Peyer's patch (tissue), 4 donors: Measurements from ENCODE around the gene CHSY3. TPM values are rescaled to one million over a fixed set of nuclear protein-coding genes. Genes with fewer than 3 reads are reported as not detected.

Experiments
- DNase-seq, 3 donors: peaks; one replicate each; pipeline ENCODE4 v3.0.0-alpha.2; 2017 to 2019
- H3K27ac ChIP-seq, 4 donors: fragments of 200-600 bp; sonication (generic); one replicate each; pipeline ENCODE4 v1.5.1; 2016 to 2019
- H3K27me3 ChIP-seq, 2 donors: fragments of 200-600 bp; sonication (generic); one replicate each; pipeline ENCODE4 v1.5.1; 2019
- H3K36me3 ChIP-seq, 3 donors: fragments of 200-600 bp; sonication (generic); one replicate each; pipeline ENCODE4 v1.5.1; 2016 to 2019
- H3K4me1 ChIP-seq, 4 donors: fragments of 200-600 bp; sonication (generic); one replicate each; pipeline ENCODE4 v1.5.1; 2016 to 2019
- H3K4me3 ChIP-seq, 4 donors: fragments of 200-600 bp; sonication (generic); 1 replicate in 3 of 4; 2 replicates in 1 of 4; pipeline ENCODE4 v1.5.1; 2016 to 2019; ENCODE audit warnings: mild to moderate bottlenecking in 1 of 4
- H3K9me3 ChIP-seq, 4 donors: fragments of 200-600 bp; sonication (generic); one replicate each; pipeline ENCODE4 v1.5.1; 2016 to 2019; ENCODE audit warnings: mild to moderate bottlenecking in 1 of 4
- CTCF ChIP-seq, 6 experiments: fragments of 450-650 bp in 4 of 6; fragments of 200-600 bp in 2 of 6; sonication (generic) in 1 of 6; IDR thresholded peaks; one replicate each; pipeline ENCODE4 v1.5.1; 2017 to 2019; ENCODE audit warnings: antibody characterized with exemption in 6 of 6, mild to moderate bottlenecking in 3 of 6, moderate library complexity in 1 of 6
- POLR2A ChIP-seq, 2 donors: fragments of 450-650 bp; IDR thresholded peaks; one replicate each; pipeline ENCODE4 v1.5.1; 2017; ENCODE audit warnings: antibody characterized with exemption in 2 of 2, mild to moderate bottlenecking in 2 of 2, moderate library complexity in 2 of 2
- total RNA-seq, 4 donors: library from RNA; depleted of rRNA; stranded (reverse); fragments of >200 nt; gene quantifications; one replicate each; pipeline ENCODE4 v1.1.0, GENCODE V29; 2016

Gene CHSY3
- total RNA-seq, 4 donors from 2014 or later = 0.35 to 2.5 (median 1.4) TPM

DNA sequence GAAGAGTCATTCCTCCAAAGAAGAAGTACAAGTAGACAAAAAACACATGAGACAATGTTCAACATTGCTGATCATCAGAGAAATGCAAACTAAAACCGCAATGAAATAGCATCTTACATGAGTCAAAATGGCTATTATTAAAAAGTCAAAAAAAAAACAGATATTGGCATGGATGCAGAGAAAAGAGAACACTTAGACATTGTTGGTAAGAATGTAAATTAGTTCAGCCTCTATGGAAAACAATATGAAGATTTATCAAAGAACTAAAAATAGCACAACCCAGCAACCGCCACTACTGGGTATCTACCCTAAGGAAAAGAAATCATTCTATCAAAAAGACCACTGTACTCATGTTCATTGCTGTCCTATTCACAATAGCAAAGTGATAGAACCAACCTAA, 157.5 kb downstream of the CHSY3 start:
- Histone ChIP-seq H3K4me1 (no peaks in the 10 kb centered on the region), H3K36me3 (no peaks in the 10 kb centered on the region), H3K4me3 (no peak overlapping the region), H3K27me3 (no peaks in the 10 kb centered on the region), H3K9me3 (no peaks in the 10 kb centered on the region), H3K27ac (no peak overlapping the region)
- DNase-seq = no peak
- TF ChIP-seq POLR2A (IDR thresholded peaks at IDR 0.05) (no peak), CTCF (IDR thresholded peaks at IDR 0.05) (no peak)

DNA sequence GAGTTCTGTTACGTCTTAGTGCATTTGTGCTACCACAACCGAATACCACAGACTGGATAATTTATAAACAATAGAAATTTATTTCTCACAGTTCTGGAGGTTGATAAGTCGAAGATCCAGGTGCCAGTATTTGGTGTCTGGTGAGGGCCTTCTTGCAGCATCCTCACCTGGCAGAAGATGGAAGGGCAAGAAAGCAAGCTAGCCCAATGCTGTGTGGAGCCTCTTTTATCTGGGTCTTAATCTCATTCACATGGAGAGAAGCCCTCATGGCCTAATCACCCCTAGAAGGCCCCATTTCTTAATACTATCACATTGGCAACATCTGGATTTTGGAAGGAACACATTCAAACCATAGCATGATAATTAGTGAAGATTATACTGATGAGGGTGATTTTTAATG, 159.3 kb downstream of the CHSY3 start:
- no peak for DNase-seq
- no peak for TF ChIP-seq CTCF (IDR thresholded peaks at IDR 0.05)
- TF ChIP-seq POLR2A (IDR thresholded peaks at IDR 0.05) = no peak
- no peak overlapping the region for H3K27ac ChIP-seq
- no peak overlapping the region for H3K4me3 ChIP-seq
- no peaks in the 10 kb centered on the region for H3K36me3 ChIP-seq
- no peaks in the 10 kb centered on the region for H3K4me1 ChIP-seq
- H3K9me3 ChIP-seq = no peaks in the 10 kb centered on the region
- no peaks in the 10 kb centered on the region for H3K27me3 ChIP-seq

DNA sequence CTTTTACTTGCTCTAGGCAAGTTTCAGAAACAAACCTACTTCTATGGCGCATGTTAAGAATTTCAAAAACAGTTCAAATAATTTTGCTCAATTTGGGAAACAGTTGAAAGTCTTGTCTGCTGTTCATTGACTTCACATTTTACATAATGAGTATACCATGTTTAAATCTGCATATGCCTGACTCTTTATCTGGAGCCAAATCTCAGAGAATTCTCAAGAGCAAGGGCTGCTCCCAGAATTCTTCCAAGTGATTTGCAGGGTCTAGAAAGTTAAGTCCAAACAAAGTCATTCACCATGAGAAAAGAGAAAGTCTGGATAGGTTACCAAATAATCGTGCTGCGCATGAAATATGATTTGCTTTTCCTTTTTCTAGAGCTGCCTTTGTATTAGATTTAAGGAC, 160.2 kb downstream of the CHSY3 start:
- Histone ChIP-seq H3K36me3 (no peaks in the 10 kb centered on the region), H3K27ac (no peak overlapping the region), H3K4me3 (no peak overlapping the region), H3K4me1 (no peaks in the 10 kb centered on the region), H3K27me3 (no peaks in the 10 kb centered on the region), H3K9me3 (no peaks in the 10 kb centered on the region)
- TF ChIP-seq POLR2A (IDR thresholded peaks at IDR 0.05) (no peak), CTCF (IDR thresholded peaks at IDR 0.05) (no peak)
- DNase-seq = no peak

- no peak for TF ChIP-seq CTCF (IDR thresholded peaks at IDR 0.05)
- Histone ChIP-seq H3K4me1 (no peaks in the 10 kb centered on the region), H3K27ac (no peak overlapping the region), H3K36me3 (no peaks in the 10 kb centered on the region), H3K27me3 (no peaks in the 10 kb centered on the region), H3K9me3 (no peaks in the 10 kb centered on the region), H3K4me3 (no peak overlapping the region)
- no peak for DNase-seq
Observed at GRCh38 chr5:130065617-130066016, 161.4 kb downstream of the CHSY3 start.

DNA sequence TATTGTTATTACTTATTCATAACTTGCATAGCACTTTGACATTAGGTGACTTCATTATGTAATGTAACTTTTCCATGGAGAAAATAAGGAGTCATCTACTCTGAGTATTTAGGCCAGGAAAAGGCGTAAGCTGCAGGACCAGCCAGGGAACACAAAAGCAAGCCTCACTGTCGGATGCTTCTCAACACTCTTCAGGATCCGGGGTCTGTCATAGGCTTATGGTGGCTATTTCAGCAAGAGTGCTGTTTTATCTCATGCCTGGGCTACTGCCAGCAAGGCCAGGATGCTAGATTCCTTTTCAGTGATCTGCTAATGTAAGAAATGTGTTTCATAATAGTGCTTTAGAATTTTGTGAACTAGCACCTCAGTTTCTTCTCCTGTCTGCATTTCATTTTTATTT, 162.4 kb downstream of the CHSY3 start:
- H3K27ac ChIP-seq = peak overlapping the region in 1 of 4 donors; percentile 14
- no peak for TF ChIP-seq POLR2A (IDR thresholded peaks at IDR 0.05)
- TF ChIP-seq CTCF (IDR thresholded peaks at IDR 0.05) = no peak
- DNase-seq = no peak

GRCh38 chr5:130067364-130067763, 163.1 kb downstream of the CHSY3 start:
- no peak overlapping the region for H3K4me3 ChIP-seq
- DNase-seq = no peak
- H3K4me1 ChIP-seq = no peaks in the 10 kb centered on the region
- H3K9me3 ChIP-seq = no peaks in the 10 kb centered on the region
- no peak for TF ChIP-seq POLR2A (IDR thresholded peaks at IDR 0.05)
- TF ChIP-seq CTCF (IDR thresholded peaks at IDR 0.05) = no peak
- H3K27ac ChIP-seq = no peak overlapping the region
- no peaks in the 10 kb centered on the region for H3K27me3 ChIP-seq
- no peaks in the 10 kb centered on the region for H3K36me3 ChIP-seq

More for the DNA sequence above, 162.4 kb downstream of the CHSY3 start:
- Histone ChIP-seq H3K27me3 (no peaks in the 10 kb centered on the region), H3K36me3 (no peaks in the 10 kb centered on the region), H3K9me3 (no peaks in the 10 kb centered on the region), H3K4me1 (no peaks in the 10 kb centered on the region), H3K4me3 (no peak overlapping the region)
